HEK293 (cell line): Measurements from ENCODE around the gene MZT2B.

ENCODE experiments used
- CTCF ChIA-PET: fragments of 350-600 bp; formaldehyde crosslinking; extraction: SDS; loops from one replicate; lab custom pipeline; 2021; ENCODE audit warnings: antibody characterized with exemption; lab: Yijun Ruan, JAX
- POLR2A ChIA-PET: fragments of 300-600 bp; formaldehyde crosslinking; extraction: SDS; loops from one replicate; lab custom pipeline; 2020; ENCODE audit warnings: antibody characterized with exemption, inconsistent platforms; lab: Yijun Ruan, JAX
- H3K27ac ChIP-seq: fragments of 200-500 bp; sonication (Bioruptor generic); 2 replicates; pipeline ENCODE4 v1.5.1; 2014; ENCODE audit warnings: low read depth, low read length, control low read depth, inconsistent platforms; ENCODE audit errors: extremely low read depth
- H3K36me3 ChIP-seq, 2 experiments: fragments of 200-500 bp in 1 of 2; sonication (Bioruptor generic) in 1 of 2; 1 replicate in 1 of 2; 2 replicates in 1 of 2; pipeline ENCODE4 v1.5.1; 2014 to 2017; ENCODE audit warnings: inconsistent platforms in 2 of 2, low read length in 2 of 2; ENCODE audit not compliant: control insufficient read depth in 2 of 2, insufficient read depth in 1 of 2
- H3K4me1 ChIP-seq: fragments of 200-500 bp; sonication (Bioruptor generic); 2 replicates; pipeline ENCODE4 v1.5.1; 2014; ENCODE audit warnings: mild to moderate bottlenecking, low read length, inconsistent platforms; ENCODE audit not compliant: control insufficient read depth, insufficient read depth
- H3K4me3 ChIP-seq: 2 replicates; pipeline ENCODE4 v1.5.1; 2011; ENCODE audit warnings: low read depth, mild to moderate bottlenecking, control low read depth, low read length, moderate library complexity
- H3K9me3 ChIP-seq: fragments of 200-500 bp; sonication (Bioruptor generic); 2 replicates; pipeline ENCODE4 v1.5.1; 2014; ENCODE audit warnings: low read depth, low read length, inconsistent platforms; ENCODE audit not compliant: control insufficient read depth, insufficient read depth
- BCL11A ChIP-seq: fragments of 450-650 bp; formaldehyde crosslinking; IDR thresholded peaks from 2 replicates; pipeline ENCODE4 v1.5.1; 2016; ENCODE audit warnings: low read depth, missing biosample characterization, missing genetic modification characterization
- EGR2 ChIP-seq: fragments of 450-650 bp; formaldehyde crosslinking; IDR thresholded peaks from 2 replicates; pipeline ENCODE4 v1.5.1; 2016; ENCODE audit warnings: low read depth, missing biosample characterization, missing genetic modification characterization
- HOXC10 ChIP-seq: sonication (generic); formaldehyde crosslinking; IDR thresholded peaks from 2 replicates; pipeline ENCODE4 v1.8.1; 2023; ENCODE audit warnings: mild to moderate bottlenecking, missing genetic modification reagents
- KLF1 ChIP-seq: fragments of 450-650 bp; formaldehyde crosslinking; IDR thresholded peaks from 2 replicates; pipeline ENCODE4 v1.5.1; 2016; ENCODE audit warnings: missing biosample characterization, missing genetic modification characterization
- SALL2 ChIP-seq: fragments of 450-650 bp; formaldehyde crosslinking; IDR thresholded peaks from 2 replicates; pipeline ENCODE4 v1.5.0; 2017; ENCODE audit warnings: missing biosample characterization, mild to moderate bottlenecking, missing genetic modification characterization, borderline replicate concordance
- SCRT1 ChIP-seq: fragments of 450-650 bp; formaldehyde crosslinking; IDR thresholded peaks from 2 replicates; pipeline ENCODE4 v1.5.1; 2016; ENCODE audit warnings: missing biosample characterization, missing genetic modification characterization, borderline replicate concordance
- ZBTB1 ChIP-seq: fragments of 450-650 bp; formaldehyde crosslinking; IDR thresholded peaks from 2 replicates; pipeline ENCODE4 v1.5.1; 2016; ENCODE audit warnings: missing biosample characterization, missing genetic modification characterization
- ZNF138 ChIP-seq: fragments of 450-650 bp; formaldehyde crosslinking; IDR thresholded peaks from 2 replicates; pipeline ENCODE4 v1.5.1; 2016; ENCODE audit warnings: missing biosample characterization, missing genetic modification characterization, borderline replicate concordance
- ZNF146 ChIP-seq: fragments of 450-650 bp; formaldehyde crosslinking; IDR thresholded peaks from 2 replicates; pipeline ENCODE4 v1.5.1; 2016; ENCODE audit warnings: missing biosample characterization, missing genetic modification characterization
- ZNF157 ChIP-seq: fragments of 450-650 bp; formaldehyde crosslinking; IDR thresholded peaks from 2 replicates; pipeline ENCODE4 v1.5.1; 2016; ENCODE audit warnings: missing biosample characterization, missing genetic modification characterization
- ZNF239 ChIP-seq: fragments of 450-650 bp; formaldehyde crosslinking; IDR thresholded peaks from 2 replicates; pipeline ENCODE4 v1.5.1; 2016; ENCODE audit warnings: missing biosample characterization, missing genetic modification characterization
- ZNF311 ChIP-seq: fragments of 450-650 bp; formaldehyde crosslinking; IDR thresholded peaks from 2 replicates; pipeline ENCODE4 v1.5.1; 2017; ENCODE audit warnings: missing biosample characterization, missing genetic modification characterization, borderline replicate concordance
- ZNF510 ChIP-seq: fragments of 450-650 bp; formaldehyde crosslinking; IDR thresholded peaks from 2 replicates; pipeline ENCODE4 v1.5.1; 2018; ENCODE audit warnings: mild to moderate bottlenecking, missing genetic modification characterization, missing biosample characterization; ENCODE audit not compliant: insufficient replicate concordance
- ZNF529 ChIP-seq: fragments of 450-650 bp; formaldehyde crosslinking; IDR thresholded peaks from 2 replicates; pipeline ENCODE4 v1.5.1; 2017; ENCODE audit warnings: missing genetic modification characterization, missing biosample characterization; ENCODE audit not compliant: insufficient replicate concordance
- ZNF654 ChIP-seq: fragments of 450-650 bp; formaldehyde crosslinking; IDR thresholded peaks from 2 replicates; pipeline ENCODE4 v1.5.1; 2016; ENCODE audit warnings: low read depth, missing biosample characterization, missing genetic modification characterization
- ZNF664 ChIP-seq: fragments of 450-650 bp; formaldehyde crosslinking; IDR thresholded peaks from 2 replicates; pipeline ENCODE4 v1.5.1; 2016; ENCODE audit warnings: missing biosample characterization, missing genetic modification characterization
- ZNF670 ChIP-seq: fragments of 450-650 bp; formaldehyde crosslinking; IDR thresholded peaks from 2 replicates; pipeline ENCODE4 v1.5.1; 2016; ENCODE audit warnings: missing biosample characterization, missing genetic modification characterization, low read depth
- ZNF791 ChIP-seq: fragments of 450-650 bp; formaldehyde crosslinking; IDR thresholded peaks from 2 replicates; pipeline ENCODE4 v1.5.1; 2016; ENCODE audit warnings: missing biosample characterization, missing genetic modification characterization
- TF ChIP-seq, protein P1 (sequence below): fragments of 450-650 bp; formaldehyde crosslinking; IDR thresholded peaks from 2 replicates; pipeline ENCODE4 v1.5.1; 2016; ENCODE audit warnings: missing biosample characterization, missing genetic modification characterization
- TF ChIP-seq, protein P2 (sequence below): fragments of 450-650 bp; formaldehyde crosslinking; IDR thresholded peaks from 2 replicates; pipeline ENCODE4 v1.5.1; 2016; ENCODE audit warnings: missing biosample characterization, missing genetic modification characterization
- TF ChIP-seq, protein P3 (sequence below): fragments of 450-650 bp; formaldehyde crosslinking; IDR thresholded peaks from 2 replicates; pipeline ENCODE4 v1.5.1; 2016; ENCODE audit warnings: missing biosample characterization, missing genetic modification characterization
- TF ChIP-seq, protein P4 (sequence below): fragments of 450-650 bp; formaldehyde crosslinking; IDR thresholded peaks from 2 replicates; pipeline ENCODE4 v1.5.1; 2016; ENCODE audit warnings: missing biosample characterization, missing genetic modification characterization, borderline replicate concordance

MZT2B gene

DNA sequence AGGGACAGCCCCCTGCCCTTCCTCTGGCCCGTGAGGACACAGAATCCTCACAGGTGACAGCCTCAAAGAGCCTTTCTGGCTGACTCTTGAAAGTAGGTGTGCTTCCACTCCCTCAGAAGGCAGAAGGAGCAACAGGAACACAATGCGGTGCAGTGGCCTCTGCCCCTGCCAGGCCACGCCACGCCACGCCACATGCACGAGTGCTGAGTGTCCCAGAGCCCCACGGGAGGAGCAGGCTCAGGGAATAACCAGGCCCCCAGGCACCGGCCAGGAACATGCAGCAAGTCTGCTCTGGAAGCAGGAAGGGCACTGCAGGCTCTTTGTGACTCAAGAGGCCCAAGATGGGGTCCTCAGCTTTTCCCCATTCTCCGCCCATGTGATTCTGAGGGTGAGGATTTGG, 19.1 kb upstream of the MZT2B start:
- ChIA-PET CTCF (no interaction called here), POLR2A (no interaction called here)
- TF ChIP-seq, protein P1, sequence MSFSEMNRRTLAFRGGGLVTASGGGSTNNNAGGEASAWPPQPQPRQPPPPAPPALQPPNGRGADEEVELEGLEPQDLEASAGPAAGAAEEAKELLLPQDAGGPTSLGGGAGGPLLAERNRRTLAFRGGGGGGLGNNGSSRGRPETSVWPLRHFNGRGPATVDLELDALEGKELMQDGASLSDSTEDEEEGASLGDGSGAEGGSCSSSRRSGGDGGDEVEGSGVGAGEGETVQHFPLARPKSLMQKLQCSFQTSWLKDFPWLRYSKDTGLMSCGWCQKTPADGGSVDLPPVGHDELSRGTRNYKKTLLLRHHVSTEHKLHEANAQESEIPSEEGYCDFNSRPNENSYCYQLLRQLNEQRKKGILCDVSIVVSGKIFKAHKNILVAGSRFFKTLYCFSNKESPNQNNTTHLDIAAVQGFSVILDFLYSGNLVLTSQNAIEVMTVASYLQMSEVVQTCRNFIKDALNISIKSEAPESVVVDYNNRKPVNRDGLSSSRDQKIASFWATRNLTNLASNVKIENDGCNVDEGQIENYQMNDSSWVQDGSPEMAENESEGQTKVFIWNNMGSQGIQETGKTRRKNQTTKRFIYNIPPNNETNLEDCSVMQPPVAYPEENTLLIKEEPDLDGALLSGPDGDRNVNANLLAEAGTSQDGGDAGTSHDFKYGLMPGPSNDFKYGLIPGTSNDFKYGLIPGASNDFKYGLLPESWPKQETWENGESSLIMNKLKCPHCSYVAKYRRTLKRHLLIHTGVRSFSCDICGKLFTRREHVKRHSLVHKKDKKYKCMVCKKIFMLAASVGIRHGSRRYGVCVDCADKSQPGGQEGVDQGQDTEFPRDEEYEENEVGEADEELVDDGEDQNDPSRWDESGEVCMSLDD (tag by site-specific recombination), result no peak
- TF ChIP-seq ZNF664 (tag by site-specific recombination), result no peak
- TF ChIP-seq ZNF510 (tag by site-specific recombination), result no peak
- no peak for TF ChIP-seq ZNF791 (tag by site-specific recombination)
- TF ChIP-seq BCL11A (tag by site-specific recombination), result no peak
- TF ChIP-seq ZNF670 (tag by site-specific recombination), result no peak
- TF ChIP-seq, protein P2, sequence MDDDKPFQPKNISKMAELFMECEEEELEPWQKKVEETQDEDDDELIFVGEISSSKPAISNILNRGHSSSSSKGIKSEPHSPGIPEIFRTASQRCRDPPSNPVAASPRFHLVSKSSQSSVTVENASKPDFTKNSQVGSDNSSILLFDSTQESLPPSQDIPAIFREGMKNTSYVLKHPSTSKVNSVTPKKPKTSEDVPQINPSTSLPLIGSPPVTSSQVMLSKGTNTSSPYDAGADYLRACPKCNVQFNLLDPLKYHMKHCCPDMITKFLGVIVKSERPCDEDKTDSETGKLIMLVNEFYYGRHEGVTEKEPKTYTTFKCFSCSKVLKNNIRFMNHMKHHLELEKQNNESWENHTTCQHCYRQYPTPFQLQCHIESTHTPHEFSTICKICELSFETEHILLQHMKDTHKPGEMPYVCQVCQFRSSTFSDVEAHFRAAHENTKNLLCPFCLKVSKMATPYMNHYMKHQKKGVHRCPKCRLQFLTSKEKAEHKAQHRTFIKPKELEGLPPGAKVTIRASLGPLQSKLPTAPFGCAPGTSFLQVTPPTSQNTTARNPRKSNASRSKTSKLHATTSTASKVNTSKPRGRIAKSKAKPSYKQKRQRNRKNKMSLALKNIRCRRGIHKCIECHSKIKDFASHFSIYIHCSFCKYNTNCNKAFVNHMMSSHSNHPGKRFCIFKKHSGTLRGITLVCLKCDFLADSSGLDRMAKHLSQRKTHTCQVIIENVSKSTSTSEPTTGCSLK, result no peak
- TF ChIP-seq HOXC10 (CRISPR knock-in tag), result no peak
- no peak for TF ChIP-seq EGR2 (tag by site-specific recombination)
- no peak for TF ChIP-seq SCRT1
- TF ChIP-seq KLF1 (tag by site-specific recombination), result no peak
- no peak for TF ChIP-seq ZNF654 (tag by site-specific recombination)
- Histone ChIP-seq H3K9me3 (no peaks in the 10 kb centered on the region), H3K36me3 (peaks cover 20 to 87% of the 10 kb centered on the region in 2 experiments; a peak in 2 of 3 replicates), H3K4me3 (no peak overlapping the region), H3K27ac (no peak overlapping the region), H3K4me1 (no peaks in the 10 kb centered on the region)

DNA sequence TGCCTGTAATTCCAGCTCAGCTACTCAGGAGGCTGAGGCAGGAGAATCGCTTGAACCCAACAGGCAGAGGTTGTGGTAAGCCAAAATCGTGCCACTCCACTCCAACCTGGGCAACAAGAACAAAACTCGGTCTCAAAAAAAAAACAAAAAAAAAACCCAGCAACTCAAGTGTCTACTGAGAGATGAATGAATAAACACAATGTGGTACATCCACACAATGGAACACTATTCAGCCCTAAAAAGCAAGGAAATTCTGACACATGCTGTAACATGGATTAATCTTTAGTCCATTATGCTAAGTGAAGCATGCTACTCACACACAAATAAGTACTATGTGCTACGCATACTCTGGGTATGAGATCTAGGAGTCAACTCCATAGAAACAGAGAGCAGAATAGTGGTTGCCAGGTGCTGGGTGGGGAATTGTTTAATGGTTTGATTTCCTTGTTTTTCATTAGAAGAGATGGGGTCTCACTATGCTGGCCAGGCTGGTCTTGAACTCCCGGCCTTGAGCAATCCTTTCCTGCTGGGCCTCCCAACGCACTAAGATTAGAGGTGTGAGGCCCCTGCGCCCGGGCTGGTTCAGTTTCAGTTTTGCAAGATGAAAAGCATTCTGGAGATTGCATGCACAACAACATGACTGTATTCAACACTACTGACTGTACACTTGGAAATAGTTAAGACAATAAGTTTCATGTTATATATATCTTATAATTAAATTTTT, 16.6 kb upstream of the MZT2B start:
- Histone ChIP-seq H3K9me3 (no peaks in the 10 kb centered on the region), H3K4me3 (no peak overlapping the region), H3K4me1 (no peaks in the 10 kb centered on the region), H3K36me3 (peaks cover 35 to 88% of the 10 kb centered on the region in 2 experiments; a peak in 2 of 3 replicates), H3K27ac (no peak overlapping the region)
- POLR2A ChIA-PET, result interaction anchor here (0.7 kb wide), 1 partner anchor 1929 kb away, joined by 3 read pairs; no protein-coding TSS in a partner anchor
- CTCF ChIA-PET, result no interaction called here
- no peak for TF ChIP-seq ZNF529 (tag by site-specific recombination)
- peak; percentile 51; the same call in 1 of the 2 replicates for TF ChIP-seq ZNF146 (tag by site-specific recombination)
- no peak for TF ChIP-seq ZNF311 (tag by site-specific recombination)
- TF ChIP-seq, protein P3, sequence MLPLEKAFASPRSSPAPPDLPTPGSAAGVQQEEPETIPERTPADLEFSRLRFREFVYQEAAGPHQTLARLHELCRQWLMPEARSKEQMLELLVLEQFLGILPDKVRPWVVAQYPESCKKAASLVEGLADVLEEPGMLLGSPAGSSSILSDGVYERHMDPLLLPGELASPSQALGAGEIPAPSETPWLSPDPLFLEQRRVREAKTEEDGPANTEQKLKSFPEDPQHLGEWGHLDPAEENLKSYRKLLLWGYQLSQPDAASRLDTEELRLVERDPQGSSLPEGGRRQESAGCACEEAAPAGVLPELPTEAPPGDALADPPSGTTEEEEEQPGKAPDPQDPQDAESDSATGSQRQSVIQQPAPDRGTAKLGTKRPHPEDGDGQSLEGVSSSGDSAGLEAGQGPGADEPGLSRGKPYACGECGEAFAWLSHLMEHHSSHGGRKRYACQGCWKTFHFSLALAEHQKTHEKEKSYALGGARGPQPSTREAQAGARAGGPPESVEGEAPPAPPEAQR, result no peak
- no peak for TF ChIP-seq ZNF654 (tag by site-specific recombination)
- no peak for TF ChIP-seq ZNF138
- no peak for TF ChIP-seq ZNF239
- no peak for TF ChIP-seq ZNF157 (tag by site-specific recombination)
- TF ChIP-seq SALL2, result no peak
- no peak for TF ChIP-seq ZBTB1 (tag by site-specific recombination)
- TF ChIP-seq, protein P4, sequence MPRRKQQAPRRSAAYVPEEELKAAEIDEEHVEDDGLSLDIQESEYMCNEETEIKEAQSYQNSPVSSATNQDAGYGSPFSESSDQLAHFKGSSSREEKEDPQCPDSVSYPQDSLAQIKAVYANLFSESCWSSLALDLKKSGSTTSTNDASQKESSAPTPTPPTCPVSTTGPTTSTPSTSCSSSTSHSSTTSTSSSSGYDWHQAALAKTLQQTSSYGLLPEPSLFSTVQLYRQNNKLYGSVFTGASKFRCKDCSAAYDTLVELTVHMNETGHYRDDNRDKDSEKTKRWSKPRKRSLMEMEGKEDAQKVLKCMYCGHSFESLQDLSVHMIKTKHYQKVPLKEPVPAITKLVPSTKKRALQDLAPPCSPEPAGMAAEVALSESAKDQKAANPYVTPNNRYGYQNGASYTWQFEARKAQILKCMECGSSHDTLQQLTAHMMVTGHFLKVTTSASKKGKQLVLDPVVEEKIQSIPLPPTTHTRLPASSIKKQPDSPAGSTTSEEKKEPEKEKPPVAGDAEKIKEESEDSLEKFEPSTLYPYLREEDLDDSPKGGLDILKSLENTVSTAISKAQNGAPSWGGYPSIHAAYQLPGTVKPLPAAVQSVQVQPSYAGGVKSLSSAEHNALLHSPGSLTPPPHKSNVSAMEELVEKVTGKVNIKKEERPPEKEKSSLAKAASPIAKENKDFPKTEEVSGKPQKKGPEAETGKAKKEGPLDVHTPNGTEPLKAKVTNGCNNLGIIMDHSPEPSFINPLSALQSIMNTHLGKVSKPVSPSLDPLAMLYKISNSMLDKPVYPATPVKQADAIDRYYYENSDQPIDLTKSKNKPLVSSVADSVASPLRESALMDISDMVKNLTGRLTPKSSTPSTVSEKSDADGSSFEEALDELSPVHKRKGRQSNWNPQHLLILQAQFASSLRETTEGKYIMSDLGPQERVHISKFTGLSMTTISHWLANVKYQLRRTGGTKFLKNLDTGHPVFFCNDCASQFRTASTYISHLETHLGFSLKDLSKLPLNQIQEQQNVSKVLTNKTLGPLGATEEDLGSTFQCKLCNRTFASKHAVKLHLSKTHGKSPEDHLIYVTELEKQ (tag by site-specific recombination), result no peak
